ENCODE data around the gene CEP95. TPM values are rescaled to one million over a fixed set of nuclear protein-coding genes. Genes with fewer than 3 reads are reported as not detected.

Gene CEP95
- total RNA-seq, 1 experiment from 2014 or later, result 67.3 TPM

- Histone ChIP-seq H3K4me2 (ENCODE audit: insufficient read depth, insufficient read length, low read length) (no peak overlapping the region), H3K56ac (ENCODE audit: insufficient read length, low read depth, low read length) (no peak overlapping the region), H3K9me3 (ENCODE audit: control insufficient read depth, low read depth, low read length) (no peaks in the 10 kb centered on the region), H4K8ac (replicated peaks; ENCODE audit: insufficient read length, low read depth, low read length) (no peak overlapping the region), H2BK120ac (ENCODE audit: low read depth, low read length, poor library complexity, severe bottlenecking) (no peak overlapping the region), H2BK5ac (ENCODE audit: insufficient read length, low read length) (no peak overlapping the region), H2AFZ (ENCODE audit: low read length) (no peak overlapping the region), H3K79me1 (ENCODE audit: insufficient read depth, low read depth, low read length, poor library complexity, severe bottlenecking) (no peaks in the 10 kb centered on the region), H2BK20ac (ENCODE audit: low read depth, low read length, poor library complexity, severe bottlenecking) (no peak overlapping the region), H3K23me2 (ENCODE audit: insufficient read length, low read depth, low read length, poor library complexity, severe bottlenecking) (no peaks in the 10 kb centered on the region), H2BK12ac (ENCODE audit: insufficient read length, low read depth, low read length) (no peak overlapping the region), H2AK5ac (ENCODE audit: insufficient read length, low read length) (no peak overlapping the region), H3T11ph (ENCODE audit: low read length) (no peak overlapping the region), H3K9ac (ENCODE audit: extremely low read depth, insufficient read length, low read length) (no peak overlapping the region), H4K20me1 (ENCODE audit: control insufficient read depth, insufficient read depth, insufficient read length) (no peaks in the 10 kb centered on the region), H3K18ac (ENCODE audit: insufficient read length, low read depth, low read length) (no peak overlapping the region), H3K27me3 (ENCODE audit: insufficient read depth, low read length) (no peaks in the 10 kb centered on the region), H3K79me2 (ENCODE audit: insufficient read depth, low read length) (no peaks in the 10 kb centered on the region), H3K4ac (ENCODE audit: low read depth, low read length) (no peak overlapping the region), H3K14ac (ENCODE audit: insufficient read depth, low read length) (no peak overlapping the region), H3K23ac (ENCODE audit: insufficient read length, low read depth, low read length) (no peak overlapping the region), H2BK15ac (ENCODE audit: low read depth, low read length) (no peak overlapping the region), H4K91ac (ENCODE audit: insufficient read length, low read depth, low read length) (no peak overlapping the region), H4K5ac (ENCODE audit: insufficient read length, low read depth, low read length) (no peak overlapping the region), H3K27ac (ENCODE audit: insufficient read length, low read depth, low read length) (no peak overlapping the region), H3K4me1 (ENCODE audit: insufficient read depth, low read length) (no peaks in the 10 kb centered on the region)
- DNase-seq, result no peak
- no peaks in the 10 kb centered on the region for H3K9me3 Mint-ChIP-seq
- H3K4me1 Mint-ChIP-seq, result no peaks in the 10 kb centered on the region
- no peak overlapping the region for H3K4me3 Mint-ChIP-seq
- TF ChIP-seq, protein P1, sequence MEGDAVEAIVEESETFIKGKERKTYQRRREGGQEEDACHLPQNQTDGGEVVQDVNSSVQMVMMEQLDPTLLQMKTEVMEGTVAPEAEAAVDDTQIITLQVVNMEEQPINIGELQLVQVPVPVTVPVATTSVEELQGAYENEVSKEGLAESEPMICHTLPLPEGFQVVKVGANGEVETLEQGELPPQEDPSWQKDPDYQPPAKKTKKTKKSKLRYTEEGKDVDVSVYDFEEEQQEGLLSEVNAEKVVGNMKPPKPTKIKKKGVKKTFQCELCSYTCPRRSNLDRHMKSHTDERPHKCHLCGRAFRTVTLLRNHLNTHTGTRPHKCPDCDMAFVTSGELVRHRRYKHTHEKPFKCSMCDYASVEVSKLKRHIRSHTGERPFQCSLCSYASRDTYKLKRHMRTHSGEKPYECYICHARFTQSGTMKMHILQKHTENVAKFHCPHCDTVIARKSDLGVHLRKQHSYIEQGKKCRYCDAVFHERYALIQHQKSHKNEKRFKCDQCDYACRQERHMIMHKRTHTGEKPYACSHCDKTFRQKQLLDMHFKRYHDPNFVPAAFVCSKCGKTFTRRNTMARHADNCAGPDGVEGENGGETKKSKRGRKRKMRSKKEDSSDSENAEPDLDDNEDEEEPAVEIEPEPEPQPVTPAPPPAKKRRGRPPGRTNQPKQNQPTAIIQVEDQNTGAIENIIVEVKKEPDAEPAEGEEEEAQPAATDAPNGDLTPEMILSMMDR (conservative IDR thresholded peaks at IDR 0.05), result no peak
- WGBS (ENCODE audit: extremely low coverage, insufficient read length, low lambda C conversion rate), result no CpG with 5 or more reads among the region's 5 CpGs
- peaks cover 42 to 96% (median 89%) of the 10 kb centered on the region in 3 experiments for H3K36me3 Mint-ChIP-seq (ENCODE audit: insufficient read depth in 1 of 3, low read depth in 3 of 3)
- no peaks in the 10 kb centered on the region for H3K27me3 Mint-ChIP-seq (ENCODE audit: low read depth)
- H3K27ac Mint-ChIP-seq, result no peak overlapping the region
Observed at GRCh38 chr17:64532409-64532808, 25.6 kb downstream of the CEP95 start.

Measured in H9 (cell line).